ENCODE results near the gene MCCC1.

Gene MCCC1

DNA sequence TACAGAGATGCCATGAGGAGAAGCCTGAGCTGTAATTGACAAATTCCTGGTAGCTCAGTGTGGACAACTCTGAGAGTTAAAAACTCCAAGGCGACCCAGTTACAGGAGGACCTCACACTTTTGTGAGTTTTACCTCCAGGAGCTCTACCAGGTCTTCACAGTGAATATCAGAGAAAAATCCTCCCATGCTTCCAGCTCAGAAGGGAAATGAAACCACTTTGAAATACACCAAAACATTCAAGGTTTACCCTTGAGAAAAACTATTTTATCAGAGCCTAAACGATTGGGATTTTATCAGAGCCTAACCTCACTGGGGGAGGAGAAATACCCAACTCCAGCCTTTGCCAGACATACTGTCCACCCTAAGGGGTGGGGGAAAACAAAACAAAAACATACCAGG lies 52.4 kb downstream of the MCCC1 start:
- H3K4me3 ChIP-seq (ENCODE audit: insufficient read depth, low read length, poor library complexity, severe bottlenecking): no peak overlapping the region
- H3K27ac ChIP-seq (ENCODE audit: low read depth, low read length): peak overlapping the region; percentile 96
- no peaks in the 10 kb centered on the region for H3K79me2 ChIP-seq (ENCODE audit: insufficient read depth, low read length)
- peaks cover 12% of the 10 kb centered on the region; the same call in 1 of the 2 replicates for H3K36me3 ChIP-seq (ENCODE audit: low read length)
- H3K9me2 ChIP-seq (replicated peaks; ENCODE audit: insufficient read depth, low read length): no peaks in the 10 kb centered on the region
- no peaks in the 10 kb centered on the region for H3K9me3 ChIP-seq (ENCODE audit: insufficient read depth, low read length)
- TF ChIP-seq, protein P1, sequence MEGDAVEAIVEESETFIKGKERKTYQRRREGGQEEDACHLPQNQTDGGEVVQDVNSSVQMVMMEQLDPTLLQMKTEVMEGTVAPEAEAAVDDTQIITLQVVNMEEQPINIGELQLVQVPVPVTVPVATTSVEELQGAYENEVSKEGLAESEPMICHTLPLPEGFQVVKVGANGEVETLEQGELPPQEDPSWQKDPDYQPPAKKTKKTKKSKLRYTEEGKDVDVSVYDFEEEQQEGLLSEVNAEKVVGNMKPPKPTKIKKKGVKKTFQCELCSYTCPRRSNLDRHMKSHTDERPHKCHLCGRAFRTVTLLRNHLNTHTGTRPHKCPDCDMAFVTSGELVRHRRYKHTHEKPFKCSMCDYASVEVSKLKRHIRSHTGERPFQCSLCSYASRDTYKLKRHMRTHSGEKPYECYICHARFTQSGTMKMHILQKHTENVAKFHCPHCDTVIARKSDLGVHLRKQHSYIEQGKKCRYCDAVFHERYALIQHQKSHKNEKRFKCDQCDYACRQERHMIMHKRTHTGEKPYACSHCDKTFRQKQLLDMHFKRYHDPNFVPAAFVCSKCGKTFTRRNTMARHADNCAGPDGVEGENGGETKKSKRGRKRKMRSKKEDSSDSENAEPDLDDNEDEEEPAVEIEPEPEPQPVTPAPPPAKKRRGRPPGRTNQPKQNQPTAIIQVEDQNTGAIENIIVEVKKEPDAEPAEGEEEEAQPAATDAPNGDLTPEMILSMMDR (IDR thresholded peaks at IDR 0.05; ENCODE audit: insufficient read depth, low read length, poor library complexity, severe bottlenecking): no peak
- TF ChIP-seq EZH2phosphoT487 (conservative IDR thresholded peaks at IDR 0.05; ENCODE audit: low read length): no peak
- H3F3A ChIP-seq (ENCODE audit: insufficient read depth): peaks cover 47% of the 10 kb centered on the region
- H3K4me2 ChIP-seq (ENCODE audit: low read depth, low read length, poor library complexity, severe bottlenecking): peak overlapping the region; percentile 61
- peak overlapping the region; percentile 7 for H2AFZ ChIP-seq (ENCODE audit: low read depth, low read length, severe bottlenecking)
- H3K9ac ChIP-seq (ENCODE audit: low read length): peak overlapping the region; percentile 49
- no peaks in the 10 kb centered on the region for H3K27me3 ChIP-seq (ENCODE audit: low read length)
- no peaks in the 10 kb centered on the region for H4K20me1 ChIP-seq (ENCODE audit: low read depth, low read length)

DNA sequence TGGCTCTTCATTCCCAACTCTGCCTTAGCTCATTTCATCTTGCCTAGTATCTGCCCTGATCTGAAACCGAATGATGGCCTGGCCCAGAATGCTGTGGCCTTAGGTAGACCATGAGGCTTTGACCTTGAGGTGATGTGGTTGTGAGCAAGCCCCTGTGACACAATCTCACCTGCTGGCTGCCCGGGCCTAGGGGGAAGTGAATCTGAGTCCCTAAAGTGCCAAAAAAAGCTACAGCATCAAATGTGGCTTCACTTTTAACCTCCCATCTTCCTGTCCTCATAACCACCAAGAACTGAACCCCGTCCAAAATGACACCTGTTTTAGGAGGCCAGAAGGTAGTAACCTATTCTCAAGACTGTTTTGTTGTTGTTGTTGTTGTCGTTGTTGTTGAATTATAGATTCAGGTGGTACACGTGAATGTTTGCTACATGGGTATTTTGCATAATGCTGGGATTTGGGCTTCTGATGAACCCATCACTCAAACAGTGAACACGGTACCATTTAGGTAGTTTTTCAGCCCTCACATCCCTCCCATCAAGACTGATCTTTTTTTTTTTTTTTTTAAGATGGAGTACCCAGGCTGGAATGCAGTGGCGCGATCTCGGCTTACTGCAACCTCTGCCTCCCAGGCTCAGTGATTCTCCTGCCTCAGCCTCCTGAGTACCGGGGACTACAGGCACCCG lies 54.6 kb downstream of the MCCC1 start:
- Histone ChIP-seq H3K4me2 (ENCODE audit: low read depth, low read length, poor library complexity, severe bottlenecking) (peak overlapping the region; percentile 61), H3K4me3 (ENCODE audit: insufficient read depth, low read length, poor library complexity, severe bottlenecking) (peak overlapping the region; percentile 39), H3K27ac (ENCODE audit: low read depth, low read length) (peak overlapping the region; percentile 96), H2AFZ (ENCODE audit: low read depth, low read length, severe bottlenecking) (no peak overlapping the region), H3K9me2 (replicated peaks; ENCODE audit: insufficient read depth, low read length) (no peaks in the 10 kb centered on the region), H3K9ac (ENCODE audit: low read length) (peak overlapping the region; percentile 49), H3K79me2 (ENCODE audit: insufficient read depth, low read length) (no peaks in the 10 kb centered on the region), H3K36me3 (ENCODE audit: low read length) (peaks cover 16% of the 10 kb centered on the region; the same call in 1 of the 2 replicates), H3F3A (ENCODE audit: insufficient read depth) (peaks cover 41% of the 10 kb centered on the region), H4K20me1 (ENCODE audit: low read depth, low read length) (no peaks in the 10 kb centered on the region), H3K27me3 (ENCODE audit: low read length) (no peaks in the 10 kb centered on the region), H3K9me3 (ENCODE audit: insufficient read depth, low read length) (no peaks in the 10 kb centered on the region)
- TF ChIP-seq, protein P1 (IDR thresholded peaks at IDR 0.05; ENCODE audit: insufficient read depth, low read length, poor library complexity, severe bottlenecking): no peak
- no peak for TF ChIP-seq EZH2phosphoT487 (conservative IDR thresholded peaks at IDR 0.05; ENCODE audit: low read length)

DNA sequence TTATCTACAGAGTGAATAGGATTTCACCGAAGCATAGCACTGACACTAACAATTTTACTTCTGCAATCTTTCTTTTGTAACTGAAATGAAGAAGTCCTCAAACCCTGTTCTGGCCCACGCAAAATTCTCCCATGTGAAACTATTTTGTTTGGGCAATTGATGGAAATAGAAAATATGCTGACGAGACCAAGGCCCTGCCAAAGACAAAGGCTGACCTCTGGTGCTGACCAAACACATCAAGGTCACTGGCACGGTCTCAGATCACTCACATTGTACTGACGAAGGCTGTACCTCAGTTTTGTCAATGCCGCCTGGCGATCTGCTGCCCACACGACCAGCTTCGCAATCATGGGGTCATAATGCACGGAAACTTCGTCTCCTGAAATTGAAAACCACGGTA lies 60.5 kb downstream of the MCCC1 start:
- Histone ChIP-seq H3K36me3 (ENCODE audit: low read length) (peaks cover 16% of the 10 kb centered on the region; the same call in 1 of the 2 replicates), H2AFZ (ENCODE audit: low read depth, low read length, severe bottlenecking) (no peak overlapping the region), H3F3A (ENCODE audit: insufficient read depth) (no peaks in the 10 kb centered on the region; the same call in 1 of the 2 replicates), H3K9me2 (replicated peaks; ENCODE audit: insufficient read depth, low read length) (no peaks in the 10 kb centered on the region), H4K20me1 (ENCODE audit: low read depth, low read length) (no peaks in the 10 kb centered on the region), H3K27ac (ENCODE audit: low read depth, low read length) (no peak overlapping the region), H3K27me3 (ENCODE audit: low read length) (no peaks in the 10 kb centered on the region), H3K79me2 (ENCODE audit: insufficient read depth, low read length) (no peaks in the 10 kb centered on the region), H3K9ac (ENCODE audit: low read length) (no peak overlapping the region), H3K9me3 (ENCODE audit: insufficient read depth, low read length) (no peaks in the 10 kb centered on the region), H3K4me3 (ENCODE audit: insufficient read depth, low read length, poor library complexity, severe bottlenecking) (no peak overlapping the region), H3K4me2 (ENCODE audit: low read depth, low read length, poor library complexity, severe bottlenecking) (no peak overlapping the region)
- TF ChIP-seq, protein P1 (IDR thresholded peaks at IDR 0.05; ENCODE audit: insufficient read depth, low read length, poor library complexity, severe bottlenecking): no peak
- TF ChIP-seq EZH2phosphoT487 (conservative IDR thresholded peaks at IDR 0.05; ENCODE audit: low read length): no peak
